ENCODE data around the gene GDPD4. TPM values are rescaled to one million over a fixed set of nuclear protein-coding genes. Genes with fewer than 3 reads are reported as not detected.

Gene GDPD4
- total and polyA plus RNA-seq, 10 of the 15 experiments (the other 5 are each of a cell fraction or from before 2014, with no cell fraction given): 0.23 TPM; not detected in 9

DNA sequence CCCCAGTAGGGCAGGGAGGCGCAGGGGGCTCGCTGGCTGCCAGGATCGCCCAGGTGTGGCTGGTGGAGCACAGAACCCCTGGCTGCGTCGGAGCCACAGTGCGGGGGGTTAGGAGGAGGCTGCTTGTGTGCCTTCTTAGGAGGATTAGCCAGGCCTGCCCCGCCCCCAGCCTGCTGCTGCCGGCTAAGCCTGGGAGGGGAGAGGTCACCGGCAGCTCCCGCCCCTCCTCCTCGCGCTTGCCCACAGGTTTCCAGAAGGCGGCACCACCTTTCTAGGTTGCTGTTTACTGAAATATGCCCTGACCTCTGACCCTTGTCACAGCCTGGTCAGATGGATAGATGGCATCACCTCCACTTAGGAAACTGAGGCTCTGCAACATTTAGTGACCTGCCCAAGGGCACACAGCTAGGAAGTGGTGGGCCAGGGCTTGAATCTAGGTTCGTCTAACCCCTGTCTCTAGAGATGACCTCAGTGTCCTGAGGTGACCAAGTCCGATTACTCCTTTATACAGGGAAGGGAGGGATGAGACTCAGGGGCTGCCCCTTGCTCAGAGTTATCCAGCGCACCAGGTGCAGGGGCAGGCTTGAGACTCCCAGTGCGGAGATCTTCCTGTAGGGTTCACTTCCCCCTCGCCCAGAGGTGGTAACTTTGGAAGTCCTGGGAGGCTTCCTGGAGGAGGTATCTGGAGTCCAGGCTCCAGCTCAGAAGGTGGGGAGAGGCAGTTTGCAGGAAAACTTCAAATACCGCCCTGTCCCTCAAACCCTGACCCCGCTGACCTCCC lies 129.4 kb downstream of the GDPD4 start:
- SMC1A ChIA-PET (ENCODE audit: uncharacterized antibody, unreplicated experiment): no interaction called here
- FAIRE-seq (no peak), DNase-seq (ENCODE audit: low read depth, low spot score) (no peak)

More for the DNA sequence above, 129.4 kb downstream of the GDPD4 start:
- ChIA-PET POLR2A (no interaction called here), CTCF (interaction anchor here (0.6 kb wide), 2 partner anchors 440 to 1136 kb away, joined by 3 read pairs; no protein-coding TSS in a partner anchor), RAD21 (ENCODE audit: unreplicated experiment) (no interaction called here)
- H3K79me2 ChIP-seq (ENCODE audit: control insufficient read depth, insufficient read depth, low read length): no peaks in the 10 kb centered on the region
- ATAC-seq: no peak
- in situ Hi-C loops (cut with MboI) (no loop called here), intact Hi-C loops (cut with micrococcal nuclease; ENCODE audit: unreplicated experiment) (no loop called here)
- no peak for TF ChIP-seq HCFC1 (IDR thresholded peaks at IDR 0.05; ENCODE audit: low read length)
- TF ChIP-seq ZBED1 (IDR thresholded peaks at IDR 0.05; ENCODE audit: borderline replicate concordance): no peak
- TF ChIP-seq, protein P1, sequence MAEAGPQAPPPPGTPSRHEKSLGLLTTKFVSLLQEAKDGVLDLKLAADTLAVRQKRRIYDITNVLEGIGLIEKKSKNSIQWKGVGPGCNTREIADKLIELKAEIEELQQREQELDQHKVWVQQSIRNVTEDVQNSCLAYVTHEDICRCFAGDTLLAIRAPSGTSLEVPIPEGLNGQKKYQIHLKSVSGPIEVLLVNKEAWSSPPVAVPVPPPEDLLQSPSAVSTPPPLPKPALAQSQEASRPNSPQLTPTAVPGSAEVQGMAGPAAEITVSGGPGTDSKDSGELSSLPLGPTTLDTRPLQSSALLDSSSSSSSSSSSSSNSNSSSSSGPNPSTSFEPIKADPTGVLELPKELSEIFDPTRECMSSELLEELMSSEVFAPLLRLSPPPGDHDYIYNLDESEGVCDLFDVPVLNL (IDR thresholded peaks at IDR 0.05; ENCODE audit: low read depth, low read length): no peak
- no peak for TF ChIP-seq SP1 (IDR thresholded peaks at IDR 0.05; ENCODE audit: low read depth, low read length)
- TF ChIP-seq NFXL1 (IDR thresholded peaks at IDR 0.05; ENCODE audit: borderline replicate concordance): no peak
- TF ChIP-seq WRNIP1 (IDR thresholded peaks at IDR 0.05; ENCODE audit: borderline replicate concordance, low read depth, low read length): no peak
- no peak for TF ChIP-seq RUNX3 (IDR thresholded peaks at IDR 0.05; ENCODE audit: low read length)
- no peak for TF ChIP-seq RELA (IDR thresholded peaks at IDR 0.05; ENCODE audit: borderline replicate concordance, partially characterized antibody)
- TF ChIP-seq, protein P2, sequence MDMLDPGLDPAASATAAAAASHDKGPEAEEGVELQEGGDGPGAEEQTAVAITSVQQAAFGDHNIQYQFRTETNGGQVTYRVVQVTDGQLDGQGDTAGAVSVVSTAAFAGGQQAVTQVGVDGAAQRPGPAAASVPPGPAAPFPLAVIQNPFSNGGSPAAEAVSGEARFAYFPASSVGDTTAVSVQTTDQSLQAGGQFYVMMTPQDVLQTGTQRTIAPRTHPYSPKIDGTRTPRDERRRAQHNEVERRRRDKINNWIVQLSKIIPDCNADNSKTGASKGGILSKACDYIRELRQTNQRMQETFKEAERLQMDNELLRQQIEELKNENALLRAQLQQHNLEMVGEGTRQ (IDR thresholded peaks at IDR 0.05; ENCODE audit: borderline replicate concordance, low read depth, low read length): no peak
- TF ChIP-seq CEBPZ (IDR thresholded peaks at IDR 0.05; ENCODE audit: low read depth, low read length): no peak
- TF ChIP-seq, protein P3, sequence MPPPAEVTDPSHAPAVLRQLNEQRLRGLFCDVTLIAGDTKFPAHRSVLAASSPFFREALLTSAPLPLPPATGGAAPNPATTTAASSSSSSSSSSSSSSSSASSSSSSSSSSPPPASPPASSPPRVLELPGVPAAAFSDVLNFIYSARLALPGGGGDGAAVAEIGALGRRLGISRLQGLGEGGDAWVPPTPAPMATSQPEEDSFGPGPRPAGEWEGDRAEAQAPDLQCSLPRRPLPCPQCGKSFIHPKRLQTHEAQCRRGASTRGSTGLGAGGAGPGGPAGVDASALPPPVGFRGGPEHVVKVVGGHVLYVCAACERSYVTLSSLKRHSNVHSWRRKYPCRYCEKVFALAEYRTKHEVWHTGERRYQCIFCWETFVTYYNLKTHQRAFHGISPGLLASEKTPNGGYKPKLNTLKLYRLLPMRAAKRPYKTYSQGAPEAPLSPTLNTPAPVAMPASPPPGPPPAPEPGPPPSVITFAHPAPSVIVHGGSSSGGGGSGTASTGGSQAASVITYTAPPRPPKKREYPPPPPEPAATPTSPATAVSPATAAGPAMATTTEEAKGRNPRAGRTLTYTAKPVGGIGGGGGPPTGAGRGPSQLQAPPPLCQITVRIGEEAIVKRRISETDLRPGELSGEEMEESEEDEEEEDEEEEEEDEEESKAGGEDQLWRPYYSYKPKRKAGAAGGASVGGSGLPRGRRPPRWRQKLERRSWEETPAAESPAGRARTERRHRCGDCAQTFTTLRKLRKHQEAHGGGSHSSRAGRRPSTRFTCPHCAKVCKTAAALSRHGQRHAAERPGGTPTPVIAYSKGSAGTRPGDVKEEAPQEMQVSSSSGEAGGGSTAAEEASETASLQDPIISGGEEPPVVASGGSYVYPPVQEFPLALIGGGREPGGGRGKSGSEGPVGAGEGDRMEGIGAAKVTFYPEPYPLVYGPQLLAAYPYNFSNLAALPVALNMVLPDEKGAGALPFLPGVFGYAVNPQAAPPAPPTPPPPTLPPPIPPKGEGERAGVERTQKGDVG (CRISPR knock-in tag; IDR thresholded peaks at IDR 0.05): no peak
- no peak for TF ChIP-seq BRCA1 (IDR thresholded peaks at IDR 0.05; ENCODE audit: low read depth, low read length)
- no peak for TF ChIP-seq CBX5 (IDR thresholded peaks at IDR 0.05; ENCODE audit: low read depth)
- no peak for TF ChIP-seq CHD1 (IDR thresholded peaks at IDR 0.05; ENCODE audit: low read depth, low read length)
- 55% methylated on average over 19 of the region's 20 CpGs for WGBS (ENCODE audit: insufficient coverage, insufficient replicate concordance, low lambda C conversion rate, missing lambda C conversion rate)
- no peak overlapping the region for H3K4me3 ChIP-seq
- no peaks in the 10 kb centered on the region for H4K20me1 ChIP-seq (ENCODE audit: control insufficient read depth, insufficient read depth)
- no peaks in the 10 kb centered on the region for H3K36me3 ChIP-seq (ENCODE audit: control insufficient read depth in 2 of 2, insufficient read depth in 2 of 2, low read length in 1 of 2)
- no peak overlapping the region for H3K27ac ChIP-seq (ENCODE audit: control insufficient read depth, insufficient read depth)
- BruUV-seq (replicated peaks): no TSS peak
- peaks cover 7% of the 10 kb centered on the region for H3K4me1 ChIP-seq (ENCODE audit: control insufficient read depth, insufficient read depth, low read length)
- H2AFZ ChIP-seq (ENCODE audit: control insufficient read depth, low read depth, low read length): no peak overlapping the region
- H3K4me2 ChIP-seq (ENCODE audit: control insufficient read depth, insufficient read depth): no peak overlapping the region
- no peak overlapping the region for H3K9ac ChIP-seq (ENCODE audit: control insufficient read depth, insufficient read depth, low read length)
- H3K27me3 ChIP-seq (replicated peaks in 1 of 2; ENCODE audit: control insufficient read depth in 2 of 2, insufficient read depth in 2 of 2, low read length in 1 of 2): no peaks in the 10 kb centered on the region; a peak in 1 of 4 replicates
- H3K9me3 ChIP-seq (replicated peaks; ENCODE audit: control insufficient read depth, insufficient read depth, low read length): no peaks in the 10 kb centered on the region

Measured in GM12878 (cell line).